PC-3 (cell line): ENCODE measurements around the gene COL4A1. TPM values are rescaled to one million over a fixed set of nuclear protein-coding genes. Genes with fewer than 3 reads are reported as not detected.

Experiments used
- ATAC-seq: fragments of 200-7000 bp; cut with Tn5 transposase; 2 replicates; pipeline ENCODE4 v1.9.1; 2020; ENCODE audit warnings: mild to moderate bottlenecking, moderate library complexity
- BruUV-seq: library from RNA; stranded (reverse); fragments of 400-500 nt; replicated peaks from 2 replicates; lab custom pipeline; 2021; lab: Mats Ljungman, UMichigan
- CTCF ChIA-PET: fragments of 300-600 bp; sonication (Branson Sonifier 250); formaldehyde crosslinking; loops from one replicate; lab custom pipeline; 2022; ENCODE audit warnings: antibody characterized with exemption; lab: Charles Lee
- POLR2A ChIA-PET: fragments of 300-600 bp; sonication (Branson Sonifier 250); formaldehyde crosslinking; loops from one replicate; lab custom pipeline; 2022; ENCODE audit warnings: antibody characterized with exemption; ENCODE audit not compliant: unreplicated experiment; lab: Charles Lee
- DNase-seq: peaks from one replicate; pipeline ENCODE4 v3.0.0-alpha.2; 2015
- H2AFZ ChIP-seq: fragments of 300-600 bp; sonication (generic); 2 replicates; pipeline ENCODE4 v1.6.0; 2016; ENCODE audit warnings: antibody characterized with exemption, low read length
- H3F3A ChIP-seq: fragments of 300-600 bp; sonication (generic); one replicate; pipeline ENCODE4 v1.6.0; 2017; ENCODE audit warnings: antibody characterized with exemption, low read length, control low read depth, mild to moderate bottlenecking; ENCODE audit not compliant: unreplicated experiment
- H3K27ac ChIP-seq: fragments of 300-600 bp; sonication (generic); 2 replicates; pipeline ENCODE4 v1.5.1; 2016; ENCODE audit warnings: mild to moderate bottlenecking, low read length
- H3K27me3 ChIP-seq: fragments of 300-600 bp; sonication (generic); 2 replicates; pipeline ENCODE4 v1.6.1; 2016; ENCODE audit warnings: low read length, mixed read lengths
- H3K36me3 ChIP-seq: fragments of 300-600 bp; sonication (generic); 2 replicates; pipeline ENCODE4 v1.6.1; 2016; ENCODE audit warnings: low read depth, mixed run types, low read length, mixed read lengths
- H3K4me1 ChIP-seq: fragments of 300-600 bp; sonication (generic); 2 replicates; pipeline ENCODE4 v1.5.1; 2016; ENCODE audit warnings: low read length; ENCODE audit not compliant: insufficient read depth
- H3K4me2 ChIP-seq: fragments of 300-600 bp; sonication (generic); 2 replicates; pipeline ENCODE4 v1.6.0; 2016; ENCODE audit warnings: low read length
- H3K4me3 ChIP-seq: fragments of 300-600 bp; sonication (generic); 2 replicates; pipeline ENCODE4 v1.5.1; 2016; ENCODE audit warnings: mild to moderate bottlenecking, low read length, mixed read lengths
- H3K79me2 ChIP-seq: fragments of 300-600 bp; sonication (generic); 2 replicates; pipeline ENCODE4 v1.6.1; 2017; ENCODE audit warnings: low read length, mixed read lengths
- H3K9ac ChIP-seq: fragments of 300-600 bp; sonication (generic); 2 replicates; pipeline ENCODE4 v1.6.0; 2016; ENCODE audit warnings: mild to moderate bottlenecking, low read length
- H3K9me2 ChIP-seq: fragments of 300-600 bp; sonication (generic); replicated peaks from 2 replicates; pipeline ENCODE4 v1.6.1; 2016; ENCODE audit warnings: mixed run types, low read length, mixed read lengths
- H3K9me3 ChIP-seq: fragments of 300-600 bp; sonication (generic); 2 replicates; pipeline ENCODE4 v1.6.1; 2016; ENCODE audit warnings: low read length, mixed read lengths
- H4K20me1 ChIP-seq: fragments of 300-600 bp; sonication (generic); 2 replicates; pipeline ENCODE4 v1.6.1; 2016; ENCODE audit warnings: low read length, mixed read lengths
- EZH2 ChIP-seq: fragments of 300-600 bp; sonication (generic); IDR thresholded peaks from one replicate; pipeline ENCODE4 v1.6.1; 2017; ENCODE audit warnings: antibody characterized with exemption, mild to moderate bottlenecking, low read length; ENCODE audit not compliant: unreplicated experiment
- EZH2phosphoT487 ChIP-seq: fragments of 300-600 bp; sonication (generic); IDR thresholded peaks from 2 replicates; pipeline ENCODE4 v1.6.1; 2018; ENCODE audit warnings: mild to moderate bottlenecking, antibody characterized with exemption, low read length, borderline replicate concordance
- intact Hi-C: fragments of 100-400 bp; cut with micrococcal nuclease; formaldehyde crosslinking; loops from 2 replicates; pipeline ENCODE4 v1.9.0; 2023
- total RNA-seq: library from RNA; depleted of rRNA; stranded (reverse); fragments of >200 nt; gene quantifications from 2 replicates; pipeline ENCODE4 v1.2.3, GENCODE V29; 2014
- TF ChIP-seq, protein P1 (sequence below): fragments of 300-600 bp; sonication (generic); conservative IDR thresholded peaks from 2 replicates; pipeline ENCODE4 v1.5.1; 2017; ENCODE audit warnings: antibody characterized with exemption, low read depth, mild to moderate bottlenecking, low read length

Gene COL4A1
- total RNA-seq, 1 experiment from 2014 or later, result 48.7 TPM

DNA sequence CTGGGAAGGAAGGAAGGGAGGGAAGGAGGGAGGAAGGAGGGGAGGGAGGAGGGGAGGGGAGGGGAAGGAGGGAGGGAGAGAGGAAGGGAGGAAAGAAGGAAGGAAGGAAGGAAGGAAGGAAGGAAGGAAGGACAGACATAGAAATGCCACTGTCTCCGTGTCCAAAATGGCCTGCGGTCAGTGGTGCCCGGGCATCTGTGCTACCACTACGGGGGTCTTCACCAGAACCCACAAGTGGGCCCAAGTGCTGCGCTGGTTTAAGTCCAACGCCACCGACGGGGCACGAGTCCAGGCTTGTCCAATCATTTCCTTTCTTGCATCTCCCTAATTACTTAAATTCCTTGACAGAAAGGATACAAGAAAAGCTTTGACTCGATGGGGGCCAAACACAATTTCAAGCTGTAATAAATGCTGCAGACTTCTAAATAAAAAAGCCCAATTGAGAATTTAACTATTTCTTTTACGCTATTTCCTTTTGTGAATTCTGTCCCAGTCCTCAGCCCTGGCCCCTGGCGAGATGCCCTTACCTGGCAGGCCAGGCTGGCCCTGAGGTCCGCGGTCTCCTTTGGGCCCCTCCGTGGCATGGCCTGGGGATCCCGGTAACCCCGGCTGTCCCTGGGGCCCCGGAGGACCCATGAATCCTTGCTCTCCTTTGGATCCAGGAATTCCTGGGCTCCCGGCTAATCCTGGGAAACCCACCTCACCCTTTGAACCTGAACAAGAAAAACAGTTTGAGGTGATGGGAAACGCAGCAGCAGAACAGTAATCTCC lies 136.8 kb downstream of the COL4A1 start:
- no TSS peak for BruUV-seq
- no peak for DNase-seq
- no peak overlapping the region for H2AFZ ChIP-seq
- no peak overlapping the region for H3K4me3 ChIP-seq
- H3K36me3 ChIP-seq, result peaks cover 14% of the 10 kb centered on the region
- TF ChIP-seq EZH2 (no peak), EZH2phosphoT487 (no peak)
- TF ChIP-seq, protein P1, sequence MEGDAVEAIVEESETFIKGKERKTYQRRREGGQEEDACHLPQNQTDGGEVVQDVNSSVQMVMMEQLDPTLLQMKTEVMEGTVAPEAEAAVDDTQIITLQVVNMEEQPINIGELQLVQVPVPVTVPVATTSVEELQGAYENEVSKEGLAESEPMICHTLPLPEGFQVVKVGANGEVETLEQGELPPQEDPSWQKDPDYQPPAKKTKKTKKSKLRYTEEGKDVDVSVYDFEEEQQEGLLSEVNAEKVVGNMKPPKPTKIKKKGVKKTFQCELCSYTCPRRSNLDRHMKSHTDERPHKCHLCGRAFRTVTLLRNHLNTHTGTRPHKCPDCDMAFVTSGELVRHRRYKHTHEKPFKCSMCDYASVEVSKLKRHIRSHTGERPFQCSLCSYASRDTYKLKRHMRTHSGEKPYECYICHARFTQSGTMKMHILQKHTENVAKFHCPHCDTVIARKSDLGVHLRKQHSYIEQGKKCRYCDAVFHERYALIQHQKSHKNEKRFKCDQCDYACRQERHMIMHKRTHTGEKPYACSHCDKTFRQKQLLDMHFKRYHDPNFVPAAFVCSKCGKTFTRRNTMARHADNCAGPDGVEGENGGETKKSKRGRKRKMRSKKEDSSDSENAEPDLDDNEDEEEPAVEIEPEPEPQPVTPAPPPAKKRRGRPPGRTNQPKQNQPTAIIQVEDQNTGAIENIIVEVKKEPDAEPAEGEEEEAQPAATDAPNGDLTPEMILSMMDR, result no peak
- H3F3A ChIP-seq, result no peaks in the 10 kb centered on the region
- no peaks in the 10 kb centered on the region for H3K9me2 ChIP-seq
- ATAC-seq, result no peak
- H3K9me3 ChIP-seq, result no peaks in the 10 kb centered on the region
- H3K27me3 ChIP-seq, result no peaks in the 10 kb centered on the region
- intact Hi-C loops, result no loop called here
- ChIA-PET CTCF (no interaction called here), POLR2A (no interaction called here)
- no peak overlapping the region for H3K27ac ChIP-seq
- no peak overlapping the region for H3K4me2 ChIP-seq
- no peaks in the 10 kb centered on the region for H3K79me2 ChIP-seq
- no peaks in the 10 kb centered on the region for H4K20me1 ChIP-seq
- no peak overlapping the region for H3K9ac ChIP-seq
- peaks cover 9% of the 10 kb centered on the region; the same call in 1 of the 2 replicates for H3K4me1 ChIP-seq

DNA sequence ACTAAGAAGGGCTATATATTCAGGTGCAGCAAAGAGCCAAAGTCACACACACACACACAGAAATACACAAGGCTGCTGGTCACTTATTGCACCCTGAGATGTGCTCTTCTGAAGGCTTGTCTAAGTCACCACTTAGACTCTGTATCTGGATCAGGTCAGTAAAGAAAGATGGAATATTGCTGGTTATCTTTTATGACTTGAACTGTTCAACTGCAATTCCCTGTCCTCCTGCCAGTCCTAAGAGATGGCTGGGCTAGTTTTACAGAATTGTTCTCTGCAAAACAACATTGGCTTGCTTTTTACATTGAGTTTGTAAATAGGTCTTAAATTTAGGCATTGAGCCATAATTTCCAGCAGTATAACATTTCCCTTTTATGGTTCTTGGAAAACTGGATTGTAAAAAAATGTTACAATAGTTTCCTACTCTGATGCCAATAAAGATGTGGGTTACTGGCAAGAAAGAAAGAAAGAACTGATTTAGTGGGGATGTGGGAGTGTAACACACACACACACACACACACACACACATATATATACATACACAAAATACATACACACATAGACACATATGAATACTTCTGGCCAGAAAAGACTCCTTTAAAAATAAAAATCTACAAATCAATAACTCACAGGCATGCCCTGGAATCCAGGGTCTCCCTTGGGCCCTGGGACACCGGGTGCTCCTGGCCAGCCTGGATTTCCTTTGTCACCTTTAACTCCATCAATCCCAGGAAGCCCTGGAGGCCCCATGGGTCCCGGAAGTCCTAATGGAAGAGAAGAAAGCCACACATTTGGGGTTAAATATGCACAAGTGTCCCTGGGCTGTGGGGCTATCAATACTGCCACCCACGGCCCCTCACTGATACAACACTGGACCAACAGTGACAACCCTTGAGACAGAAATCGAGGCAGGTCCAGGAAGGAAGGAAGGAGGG lies 137.7 kb downstream of the COL4A1 start:
- Histone ChIP-seq H3F3A (no peaks in the 10 kb centered on the region), H3K27me3 (no peaks in the 10 kb centered on the region), H3K36me3 (peaks cover 14% of the 10 kb centered on the region), H3K4me1 (peaks cover 9% of the 10 kb centered on the region; the same call in 1 of the 2 replicates), H3K4me2 (no peak overlapping the region), H4K20me1 (no peaks in the 10 kb centered on the region), H2AFZ (no peak overlapping the region), H3K27ac (no peak overlapping the region), H3K79me2 (no peaks in the 10 kb centered on the region), H3K9ac (no peak overlapping the region), H3K9me2 (no peaks in the 10 kb centered on the region), H3K9me3 (no peaks in the 10 kb centered on the region), H3K4me3 (no peak overlapping the region)
- ChIA-PET CTCF (no interaction called here), POLR2A (no interaction called here)
- BruUV-seq, result no TSS peak
- intact Hi-C loops, result no loop called here
- ATAC-seq (no peak), DNase-seq (no peak)
- TF ChIP-seq EZH2 (no peak), EZH2phosphoT487 (no peak)
- TF ChIP-seq, protein P1, result no peak
